ENCODE measurements around the gene PGAP1.

DNA sequence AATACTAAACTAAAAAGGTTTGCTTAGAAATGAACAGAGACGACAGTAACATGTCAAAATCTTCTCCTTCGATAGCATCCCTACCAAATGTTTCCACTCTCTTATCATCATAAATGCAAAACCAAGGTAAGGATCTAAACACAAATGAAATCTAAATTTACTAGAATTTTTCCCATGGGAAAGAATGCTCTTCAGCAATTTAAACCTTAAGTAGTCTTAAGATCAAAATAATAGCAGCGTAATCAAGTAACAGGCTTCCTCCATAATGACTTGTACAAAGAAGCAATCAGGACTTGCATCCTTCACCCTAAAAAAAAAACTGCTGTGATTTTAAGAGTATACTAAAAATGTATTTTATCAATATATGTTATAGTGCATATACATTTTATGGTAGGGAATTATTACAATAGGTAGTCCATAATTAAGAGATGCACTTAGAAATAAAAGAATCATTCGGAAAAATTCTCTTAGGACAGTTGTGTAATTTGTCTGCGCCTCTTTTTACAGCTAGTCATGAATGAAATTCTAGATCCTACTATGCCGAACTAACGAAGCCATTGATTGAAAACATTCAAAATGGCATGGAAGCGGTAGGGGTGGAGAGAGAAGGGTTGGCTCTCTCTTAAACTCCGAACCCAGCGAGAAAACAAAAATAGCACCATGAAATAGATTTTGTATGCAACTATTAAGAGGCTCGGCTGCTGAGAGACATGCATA lies 1.3 kb downstream of the PGAP1 start:
- TF ChIP-seq USF1 (IDR thresholded peaks at IDR 0.05) (no peak), TCF12 (IDR thresholded peaks at IDR 0.05; ENCODE audit: low read depth) (no peak), EP300 (IDR thresholded peaks at IDR 0.05; ENCODE audit: borderline replicate concordance) (no peak), YY1 (IDR thresholded peaks at IDR 0.05; ENCODE audit: low read depth) (no peak), RAD21 (IDR thresholded peaks at IDR 0.05; ENCODE audit: low read depth) (no peak), EGR1 (IDR thresholded peaks at IDR 0.05) (no peak), NFIC (IDR thresholded peaks at IDR 0.05) (no peak), FOXM1 (IDR thresholded peaks at IDR 0.05; ENCODE audit: borderline replicate concordance, low read depth) (no peak), CREB1 (IDR thresholded peaks at IDR 0.05; ENCODE audit: low read depth) (no peak), TAF1 (IDR thresholded peaks at IDR 0.05; ENCODE audit: low read depth) (no peak), TEAD4 (IDR thresholded peaks at IDR 0.05) (no peak), CEBPB (IDR thresholded peaks at IDR 0.05) (no peak)
- TF ChIP-seq, protein P1, sequence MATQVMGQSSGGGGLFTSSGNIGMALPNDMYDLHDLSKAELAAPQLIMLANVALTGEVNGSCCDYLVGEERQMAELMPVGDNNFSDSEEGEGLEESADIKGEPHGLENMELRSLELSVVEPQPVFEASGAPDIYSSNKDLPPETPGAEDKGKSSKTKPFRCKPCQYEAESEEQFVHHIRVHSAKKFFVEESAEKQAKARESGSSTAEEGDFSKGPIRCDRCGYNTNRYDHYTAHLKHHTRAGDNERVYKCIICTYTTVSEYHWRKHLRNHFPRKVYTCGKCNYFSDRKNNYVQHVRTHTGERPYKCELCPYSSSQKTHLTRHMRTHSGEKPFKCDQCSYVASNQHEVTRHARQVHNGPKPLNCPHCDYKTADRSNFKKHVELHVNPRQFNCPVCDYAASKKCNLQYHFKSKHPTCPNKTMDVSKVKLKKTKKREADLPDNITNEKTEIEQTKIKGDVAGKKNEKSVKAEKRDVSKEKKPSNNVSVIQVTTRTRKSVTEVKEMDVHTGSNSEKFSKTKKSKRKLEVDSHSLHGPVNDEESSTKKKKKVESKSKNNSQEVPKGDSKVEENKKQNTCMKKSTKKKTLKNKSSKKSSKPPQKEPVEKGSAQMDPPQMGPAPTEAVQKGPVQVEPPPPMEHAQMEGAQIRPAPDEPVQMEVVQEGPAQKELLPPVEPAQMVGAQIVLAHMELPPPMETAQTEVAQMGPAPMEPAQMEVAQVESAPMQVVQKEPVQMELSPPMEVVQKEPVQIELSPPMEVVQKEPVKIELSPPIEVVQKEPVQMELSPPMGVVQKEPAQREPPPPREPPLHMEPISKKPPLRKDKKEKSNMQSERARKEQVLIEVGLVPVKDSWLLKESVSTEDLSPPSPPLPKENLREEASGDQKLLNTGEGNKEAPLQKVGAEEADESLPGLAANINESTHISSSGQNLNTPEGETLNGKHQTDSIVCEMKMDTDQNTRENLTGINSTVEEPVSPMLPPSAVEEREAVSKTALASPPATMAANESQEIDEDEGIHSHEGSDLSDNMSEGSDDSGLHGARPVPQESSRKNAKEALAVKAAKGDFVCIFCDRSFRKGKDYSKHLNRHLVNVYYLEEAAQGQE (IDR thresholded peaks at IDR 0.05; ENCODE audit: low read depth): no peak

All from Ishikawa (cell line).